Amniotic stem cell (primary cell): ENCODE results near the gene POFUT2.

Experiments used
- DNase-seq: peaks from one replicate; lab custom pipeline; 2025; lab: John Stamatoyannopoulos, UW

POFUT2 gene

DNA sequence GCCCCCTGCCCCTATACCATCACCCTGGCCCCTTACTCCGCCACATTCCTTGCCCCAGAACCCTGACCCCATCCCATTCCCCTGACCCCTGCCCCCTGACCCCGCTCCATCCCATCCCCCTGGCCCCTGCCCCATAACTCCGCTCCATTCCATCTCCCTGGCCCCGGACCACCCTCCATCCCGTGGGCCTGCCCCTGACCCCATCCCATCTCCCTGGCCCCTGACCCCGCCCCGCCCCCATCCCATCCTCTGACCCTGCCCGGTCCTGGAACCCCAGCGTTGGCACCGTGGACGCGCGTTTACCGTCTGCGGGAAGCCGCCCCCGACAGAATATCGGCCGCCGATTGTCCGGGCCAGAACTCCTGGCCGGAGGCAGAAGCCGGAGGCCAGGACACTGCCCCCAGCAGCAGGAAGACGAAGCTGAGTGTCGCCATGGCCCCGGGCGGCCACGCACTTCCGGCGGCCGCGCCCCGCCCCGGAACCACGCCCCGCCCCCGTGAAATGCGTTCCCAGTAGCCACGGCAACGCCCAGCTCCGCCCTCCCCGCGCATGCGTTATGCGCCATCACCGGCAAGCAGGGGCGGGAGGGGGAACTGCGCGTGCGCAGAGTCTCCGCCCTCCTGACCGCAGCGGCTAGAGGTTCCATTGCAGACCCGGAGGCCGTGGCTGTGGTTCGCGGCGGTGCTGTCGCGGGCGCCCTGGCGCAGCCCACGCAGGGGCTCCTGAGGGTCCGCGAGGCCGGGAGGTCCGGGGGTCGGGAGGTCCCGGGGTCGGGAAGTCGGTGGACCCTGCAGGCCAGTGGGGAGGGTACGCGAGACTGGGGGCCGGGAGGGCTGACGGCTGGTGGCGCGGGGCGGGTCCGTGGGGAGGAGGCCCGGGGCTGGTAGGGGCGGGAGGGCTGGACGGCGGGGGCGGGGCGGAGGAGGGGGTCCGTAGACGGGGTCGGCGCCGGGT is at the start of gene POFUT2:
Gene POFUT2 (minus strand): TSS at position 458 of the 954 bp plus-strand sequence. CDS start 24 bp downstream, at position 434.
- peak; percentile 85 for DNase-seq

DNA sequence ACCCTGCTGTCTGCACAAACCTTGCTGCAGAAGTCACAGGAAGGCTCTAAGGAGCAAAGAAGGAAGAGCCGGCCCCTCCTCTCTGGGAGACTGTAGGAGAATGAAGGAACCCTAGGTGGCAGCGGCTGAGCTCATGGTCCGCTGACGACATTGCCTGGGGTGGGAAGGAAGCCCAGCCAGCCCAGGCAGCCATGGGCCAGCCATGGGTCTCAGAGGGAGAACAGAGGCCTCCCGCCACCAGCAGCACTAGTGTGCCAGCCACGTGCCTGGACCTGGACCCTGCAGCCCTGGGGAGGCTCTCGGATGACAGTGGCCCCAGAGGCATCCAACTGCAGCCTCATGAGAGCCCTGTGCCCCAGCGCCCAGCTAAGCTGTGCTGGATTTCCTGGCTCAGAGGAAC is 49.2 kb upstream of the POFUT2 start:
- DNase-seq: no peak

DNA sequence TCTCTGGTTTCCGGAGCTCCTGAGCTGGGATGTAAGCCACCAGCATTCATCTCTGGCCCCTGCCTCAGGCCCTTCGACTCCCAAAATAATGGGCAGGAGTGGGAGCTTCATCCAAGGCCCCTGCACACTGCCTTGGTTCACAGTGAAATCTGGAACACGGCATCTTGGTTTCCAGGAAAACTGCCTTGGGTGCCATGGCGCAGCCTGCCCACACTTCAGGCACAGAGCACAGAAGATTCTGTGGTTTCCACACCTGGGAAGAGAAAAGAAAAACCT is 48.8 kb upstream of the POFUT2 start:
- no peak for DNase-seq

GRCh38 chr21:45335761-45336534 is 48.3 kb upstream of the POFUT2 start:
- DNase-seq: no peak

DNA sequence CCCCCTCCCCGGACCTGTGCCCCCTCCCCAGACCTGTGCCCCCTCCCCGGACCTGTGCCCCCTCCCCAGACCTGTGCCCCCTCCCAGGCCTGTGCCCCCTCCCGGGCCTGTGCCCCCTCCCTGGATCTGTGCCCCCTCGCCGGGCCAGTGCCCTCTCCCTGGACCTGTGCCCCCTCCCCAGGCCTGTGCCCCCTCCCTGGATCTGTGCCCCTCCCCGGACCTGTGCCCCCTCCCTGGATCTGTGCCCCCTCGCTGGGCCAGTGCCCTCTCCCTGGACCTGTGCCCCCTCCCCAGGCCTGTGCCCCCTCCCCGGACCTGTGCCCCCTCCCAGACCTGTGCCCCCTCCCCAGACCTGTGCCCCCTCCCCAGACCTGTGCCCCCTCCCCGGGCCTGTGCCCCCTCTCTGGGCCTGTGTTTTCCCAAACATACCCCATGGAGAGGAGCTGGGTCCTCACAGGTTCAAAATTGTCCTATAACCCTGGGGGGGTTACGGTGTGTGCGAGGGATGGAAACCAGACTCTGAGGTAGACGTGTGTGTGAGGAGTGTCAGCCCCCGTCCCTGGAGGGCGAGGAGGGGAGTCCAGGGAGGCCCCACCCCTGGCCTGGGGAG is 47.6 kb upstream of the POFUT2 start:
- no peak for DNase-seq

- DNase-seq: no peak
These were observed 46.9 kb upstream of the POFUT2 start for GRCh38 chr21:45334591-45335081.

- no peak for DNase-seq
These were observed 46.4 kb upstream of the POFUT2 start for GRCh38 chr21:45334134-45334533.

GRCh38 chr21:45333583-45334121 is 46.0 kb upstream of the POFUT2 start:
- no peak for DNase-seq

DNA sequence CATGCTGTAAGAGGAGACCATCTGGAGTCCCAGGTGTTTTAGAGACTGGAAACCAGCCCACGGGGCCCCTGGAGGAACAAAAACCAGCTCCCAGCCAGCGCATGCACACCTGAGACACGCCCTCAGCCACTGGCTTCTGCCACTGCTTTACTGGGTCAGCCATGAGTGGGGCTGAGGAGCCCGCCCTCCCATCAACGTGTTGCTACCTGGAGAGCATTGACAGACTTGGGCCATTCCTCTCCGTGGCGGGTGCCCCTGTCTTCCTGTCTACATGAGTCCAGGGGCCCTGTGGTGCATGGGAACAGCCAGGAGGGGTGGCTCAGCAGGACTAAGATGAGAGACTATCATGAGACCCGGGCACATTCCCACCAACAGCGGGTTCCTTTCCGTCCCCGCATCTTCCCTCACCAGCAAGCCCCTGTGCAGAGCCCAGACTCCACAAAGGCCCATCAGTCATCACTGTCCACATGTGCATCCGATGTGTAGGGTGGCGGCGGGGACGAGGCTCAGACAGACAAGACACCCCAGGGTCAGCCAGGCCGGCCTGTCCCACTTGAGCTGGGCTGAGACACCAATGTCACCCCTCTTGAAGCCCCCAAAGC is 45.4 kb upstream of the POFUT2 start:
- DNase-seq: no peak

GRCh38 chr21:45332415-45332814 is 44.7 kb upstream of the POFUT2 start:
- no peak for DNase-seq

- DNase-seq: no peak
These were observed 43.9 kb upstream of the POFUT2 start for GRCh38 chr21:45331531-45332147.

- no peak for DNase-seq
These were observed 43.2 kb upstream of the POFUT2 start for GRCh38 chr21:45330851-45331261.

DNA sequence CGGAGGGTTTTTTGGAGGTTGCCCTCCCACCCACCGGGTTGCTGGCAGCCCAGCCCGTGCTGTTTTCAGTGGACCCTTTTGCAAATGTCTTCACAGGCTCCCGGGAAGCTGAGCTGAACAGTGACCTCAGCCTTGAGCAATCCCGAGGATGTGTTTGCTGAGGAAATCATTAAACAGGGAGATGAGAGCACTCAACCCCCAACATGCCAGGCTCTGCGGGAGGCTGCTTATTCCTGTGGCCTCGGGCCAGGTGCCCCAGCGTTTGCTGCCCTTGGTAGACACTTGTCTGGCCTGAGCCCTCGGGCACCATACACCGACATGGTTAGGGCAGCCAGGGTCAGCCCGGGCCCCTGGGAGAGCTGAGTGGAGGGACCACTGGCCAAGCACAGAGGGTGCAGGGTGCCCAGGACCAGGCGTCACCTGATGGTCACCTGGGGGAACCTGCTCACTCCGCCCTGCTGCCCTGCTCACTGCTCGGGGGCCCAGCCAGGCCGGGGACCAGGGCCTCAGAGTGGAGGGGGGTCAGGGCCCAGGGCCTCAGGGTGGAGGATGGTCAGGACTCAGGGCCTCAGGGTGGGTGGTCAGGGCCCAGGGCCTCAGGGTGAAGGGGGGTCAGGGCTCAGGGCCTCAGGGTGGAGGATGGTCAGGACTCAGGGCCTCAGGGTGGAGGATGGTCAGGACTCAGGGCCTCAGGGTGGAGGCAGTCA is 42.5 kb upstream of the POFUT2 start:
- peak; percentile 26 for DNase-seq

- no peak for DNase-seq
These were observed 41.8 kb upstream of the POFUT2 start for GRCh38 chr21:45329261-45330074.

DNA sequence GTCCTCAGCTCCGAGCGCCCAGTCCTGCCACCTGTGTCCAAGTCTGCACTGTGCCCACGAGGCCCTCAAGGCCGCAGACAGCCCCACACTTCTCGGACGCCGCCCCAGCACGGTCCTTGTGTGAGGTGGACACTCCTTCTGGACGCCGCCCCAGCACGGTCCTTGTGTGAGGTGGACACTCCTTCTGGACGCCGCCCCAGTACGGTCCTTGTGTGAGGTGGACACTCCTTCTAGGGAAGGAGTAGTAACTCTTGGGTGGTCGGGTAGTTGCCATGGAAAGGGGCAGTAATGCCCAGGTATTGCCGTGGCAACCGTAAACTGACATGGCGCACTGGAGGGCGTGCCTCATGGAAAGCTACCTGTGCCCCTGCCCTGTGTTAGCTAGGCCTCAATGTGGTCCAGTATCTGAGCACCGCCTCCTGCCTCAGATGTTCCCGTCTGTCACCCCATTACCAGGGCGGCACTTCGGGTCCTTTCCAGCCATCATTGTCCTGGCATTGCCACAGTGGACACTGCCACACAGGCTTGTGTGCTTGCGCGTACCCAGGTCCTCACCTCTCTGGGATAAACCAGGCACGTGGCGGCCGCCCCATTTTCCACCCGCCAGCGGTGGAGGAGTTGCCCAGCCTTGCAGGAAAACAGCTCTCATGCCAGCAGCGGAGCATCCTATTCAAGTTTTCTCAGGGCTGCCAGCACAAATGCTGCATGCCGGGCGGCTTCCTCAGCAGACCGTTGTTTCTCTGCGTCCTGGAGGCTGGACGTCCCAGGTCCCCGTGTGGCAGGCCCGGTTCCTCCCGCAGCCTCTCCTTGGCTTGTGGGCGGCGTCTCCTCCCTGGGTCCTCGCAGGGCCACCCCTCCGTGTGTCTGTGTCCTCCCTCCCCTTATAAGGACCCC is 40.8 kb upstream of the POFUT2 start:
- DNase-seq: no peak

DNA sequence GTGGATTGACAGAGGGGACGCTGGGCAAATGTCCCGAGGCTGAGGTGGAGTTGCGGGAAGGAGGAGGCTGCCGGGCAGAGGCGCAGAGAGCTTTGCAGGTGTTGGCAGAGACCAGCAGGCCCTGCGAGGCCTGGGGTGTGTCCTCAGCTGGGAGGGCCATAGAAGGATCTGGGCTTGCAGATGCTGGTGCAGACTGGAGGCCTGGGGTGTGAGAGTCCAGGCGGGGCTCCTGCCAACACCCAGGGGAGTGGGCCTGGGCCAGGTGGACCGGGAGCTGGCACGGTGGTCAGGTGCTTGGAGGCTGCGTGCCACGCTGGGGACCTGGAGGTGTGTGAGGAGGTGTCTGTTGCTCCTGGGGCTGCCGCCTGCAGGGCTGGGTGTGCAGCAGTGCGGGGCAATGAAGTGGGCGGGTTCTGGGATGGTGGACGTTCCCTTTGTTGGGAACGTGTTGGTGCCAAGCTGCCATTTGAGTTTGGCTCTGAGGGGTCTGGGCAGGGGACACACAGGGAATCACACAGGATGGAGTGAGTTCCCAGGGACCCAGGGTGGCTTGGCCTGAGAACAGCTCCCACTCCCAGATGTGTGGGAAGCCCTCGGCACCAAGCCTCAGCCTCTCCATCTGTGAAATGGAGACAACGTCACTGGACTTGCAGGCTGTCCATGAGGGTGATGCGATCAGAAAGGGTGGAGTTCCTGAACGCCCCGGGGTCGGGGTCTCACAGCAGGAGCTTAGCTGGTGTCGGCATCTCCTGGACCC is 39.9 kb upstream of the POFUT2 start:
- DNase-seq: no peak

- DNase-seq: no peak
These were observed 39.3 kb upstream of the POFUT2 start for GRCh38 chr21:45326891-45327440.
